GM18498 (cell line): Measurements from ENCODE around the gene FYN.
"Not testable (repeated sequence)": the region's sequence is repeated elsewhere in the genome, so short reads cannot be mapped to it uniquely, and the experiment has no call there.

ENCODE experiments used
- ATAC-seq: cut with Tn5 transposase; IDR thresholded peaks from one replicate; pipeline ENCODE4 v1.9.1; 2021; ENCODE audit warnings: mild to moderate bottlenecking, moderate library complexity; ENCODE audit not compliant: unreplicated experiment

The FYN gene

GRCh38 chr6:111835398-111835797 lies 37.9 kb downstream of the FYN start:
- ATAC-seq = not testable (repeated sequence)

DNA sequence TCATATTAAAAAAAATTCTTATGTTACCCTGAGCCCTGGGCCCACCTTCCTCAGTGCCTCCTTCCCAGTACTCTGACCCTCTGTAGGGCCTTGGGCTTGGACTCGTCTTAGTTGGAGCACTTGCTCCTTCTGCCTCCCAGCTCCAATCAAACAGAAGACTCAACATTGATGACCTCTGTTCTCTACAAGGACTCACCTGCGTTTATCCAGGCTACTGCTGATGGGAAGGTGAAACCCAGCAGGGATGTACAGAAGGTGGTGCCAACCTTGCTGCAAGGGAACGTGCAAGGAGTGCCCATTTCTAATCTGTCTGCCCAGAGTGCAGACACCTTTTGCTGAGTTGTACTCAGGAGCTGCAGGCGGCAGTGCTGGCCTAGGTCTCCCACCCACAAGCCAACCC lies 38.9 kb downstream of the FYN start:
- ATAC-seq = no peak

- peak; percentile 46 for ATAC-seq
Observed at GRCh38 chr6:111832833-111833418, 40.3 kb downstream of the FYN start.

- ATAC-seq = no peak
Observed at GRCh38 chr6:111831408-111831807, 41.8 kb downstream of the FYN start.

DNA sequence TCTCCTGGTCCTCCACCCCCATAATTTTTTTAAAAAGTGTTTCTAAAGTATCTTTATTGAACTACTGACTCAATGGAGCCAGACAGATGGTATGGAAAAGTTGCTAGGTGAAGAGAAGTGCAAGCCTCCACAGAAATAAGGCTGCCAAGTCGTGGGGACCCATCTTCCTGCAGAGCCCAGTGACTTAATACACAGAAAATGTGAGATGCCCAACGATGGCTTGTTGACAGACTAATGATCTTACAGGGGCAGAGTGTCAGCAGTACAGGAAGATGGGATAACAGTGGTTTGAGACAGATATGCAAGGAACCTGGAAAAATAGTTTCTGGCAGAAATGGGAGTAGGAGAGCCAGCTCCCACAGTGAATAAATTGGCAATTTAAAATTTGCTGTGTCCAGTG lies 43.3 kb downstream of the FYN start:
- ATAC-seq = no peak

DNA sequence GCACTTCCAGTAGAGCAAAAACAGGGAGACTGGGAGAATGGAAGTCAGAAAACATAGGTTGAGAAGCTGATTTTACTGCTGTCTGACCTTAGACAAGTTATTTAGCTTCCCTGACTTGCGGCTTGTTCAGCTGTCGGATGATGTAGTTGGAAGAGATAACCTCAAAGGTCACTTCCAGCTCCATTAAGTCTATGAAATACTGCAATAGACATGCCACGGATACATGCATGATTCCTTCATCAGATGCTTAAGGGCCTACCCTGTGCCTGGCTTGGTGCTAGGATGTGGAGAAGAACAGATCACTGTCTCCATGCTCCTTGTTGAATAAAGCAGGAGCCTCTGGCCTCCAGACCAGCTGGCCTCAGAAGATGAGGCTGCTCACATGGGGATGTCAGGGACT lies 43.7 kb downstream of the FYN start:
- no peak for ATAC-seq

- ATAC-seq = no peak
Observed at GRCh38 chr6:111828809-111829208, 44.4 kb downstream of the FYN start.

GRCh38 chr6:111825439-111826086 lies 47.7 kb downstream of the FYN start:
- ATAC-seq = no peak

GRCh38 chr6:111824608-111825337 lies 48.5 kb downstream of the FYN start:
- ATAC-seq = peak; percentile 94

DNA sequence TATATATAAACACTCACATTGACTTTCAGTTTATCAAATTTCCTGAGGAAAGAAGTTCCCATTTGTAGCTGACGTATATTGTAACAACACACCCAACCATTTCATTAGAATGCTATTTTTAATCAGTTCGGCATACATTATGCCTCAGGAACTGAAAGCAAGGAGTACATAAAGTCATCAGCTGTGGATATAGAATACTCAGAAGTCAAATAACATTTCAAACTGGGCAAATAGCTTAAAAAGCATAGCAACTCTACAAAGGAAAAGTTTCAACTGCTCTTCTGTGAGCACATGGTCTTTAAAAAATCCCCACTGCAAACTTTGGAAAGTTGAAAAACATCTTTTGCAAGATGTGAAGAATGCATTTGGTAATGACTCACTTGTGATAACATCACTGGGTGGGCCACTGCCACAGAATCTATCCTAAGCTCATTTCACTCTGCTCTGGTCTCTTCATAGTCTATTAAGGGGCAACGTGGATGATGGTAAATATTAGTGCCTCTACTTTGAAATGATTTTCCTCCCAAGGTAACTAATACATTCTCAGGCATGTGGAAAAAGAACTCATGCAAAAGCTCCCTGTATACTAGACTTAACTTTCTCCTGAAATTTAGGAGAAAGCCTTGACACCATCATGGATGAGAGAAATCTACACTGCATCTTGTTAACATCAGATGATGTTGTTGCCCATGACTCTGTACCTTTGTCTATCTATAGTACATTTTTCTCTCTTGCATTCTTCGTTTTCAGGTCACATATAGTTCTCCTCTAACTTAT lies 49.2 kb downstream of the FYN start:
- ATAC-seq = no peak

GRCh38 chr6:111823012-111823411 lies 50.2 kb downstream of the FYN start:
- ATAC-seq = no peak

GRCh38 chr6:111819458-111819857 lies 53.8 kb downstream of the FYN start:
- ATAC-seq = no peak

DNA sequence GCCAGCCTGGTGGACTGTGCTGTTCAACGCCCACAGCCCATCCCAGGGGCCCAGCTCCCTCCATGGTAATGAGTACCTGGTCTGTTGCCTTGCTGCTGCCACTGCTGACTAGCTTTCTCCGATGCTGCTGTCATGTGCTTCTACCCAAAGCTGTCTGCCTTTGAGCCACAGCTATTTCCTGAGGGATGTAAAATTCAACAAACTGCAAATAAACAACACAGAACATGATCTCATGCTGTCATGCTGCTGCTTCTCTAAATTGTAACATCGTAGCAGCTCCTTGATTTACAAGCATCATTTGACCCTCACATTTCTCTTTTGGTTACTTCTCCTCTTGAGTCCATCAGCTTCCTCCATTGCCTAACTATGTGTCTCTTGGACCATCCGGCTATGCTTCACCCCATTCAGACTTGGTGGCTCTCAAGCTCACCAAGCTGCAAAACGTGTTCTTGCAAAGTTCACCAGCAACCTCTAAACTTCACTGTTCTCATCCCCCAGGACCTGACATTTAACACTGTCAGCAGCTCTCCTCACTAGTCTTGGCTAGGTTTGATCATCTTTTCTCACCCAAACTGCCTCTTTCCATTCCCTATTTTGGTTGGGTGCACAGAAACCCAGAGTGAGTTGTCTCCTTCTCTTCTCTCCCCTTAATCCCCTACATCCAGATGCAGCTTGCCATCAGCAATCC lies 54.6 kb downstream of the FYN start:
- no peak for ATAC-seq

- ATAC-seq = no peak
Observed at GRCh38 chr6:111817451-111818120, 55.7 kb downstream of the FYN start.

DNA sequence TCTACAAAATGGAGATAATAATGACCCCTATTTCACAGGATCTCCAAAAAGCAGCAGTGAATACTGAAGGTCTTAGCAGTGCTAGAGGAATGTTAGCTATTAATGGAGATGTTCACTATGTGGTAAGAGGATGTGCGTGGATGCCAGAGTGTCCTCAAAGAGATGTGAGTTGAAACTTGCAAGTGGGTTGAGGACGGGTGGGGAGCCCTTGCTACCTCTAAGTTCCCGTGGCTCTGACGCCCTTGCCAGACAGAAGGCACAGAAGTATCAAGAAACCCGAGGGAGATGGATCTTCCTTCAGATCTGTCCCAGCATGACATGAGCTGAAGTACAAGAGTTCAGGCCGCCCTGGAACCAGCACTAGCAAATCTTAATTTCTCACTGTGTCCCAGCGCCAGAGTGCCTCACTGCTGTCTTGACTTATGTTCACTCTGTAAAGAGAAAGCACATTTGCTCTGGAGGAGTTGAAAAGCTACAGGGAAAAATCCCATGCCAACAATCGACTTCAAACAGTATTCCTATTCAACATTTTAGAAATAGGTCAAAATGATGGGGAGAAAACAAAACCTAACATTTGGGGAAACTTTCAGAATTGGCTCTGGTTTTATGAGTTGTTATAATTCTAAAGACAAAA lies 59.5 kb downstream of the FYN start:
- no peak for ATAC-seq

- no peak for ATAC-seq
Observed at GRCh38 chr6:111813237-111813636, 60.0 kb downstream of the FYN start.

DNA sequence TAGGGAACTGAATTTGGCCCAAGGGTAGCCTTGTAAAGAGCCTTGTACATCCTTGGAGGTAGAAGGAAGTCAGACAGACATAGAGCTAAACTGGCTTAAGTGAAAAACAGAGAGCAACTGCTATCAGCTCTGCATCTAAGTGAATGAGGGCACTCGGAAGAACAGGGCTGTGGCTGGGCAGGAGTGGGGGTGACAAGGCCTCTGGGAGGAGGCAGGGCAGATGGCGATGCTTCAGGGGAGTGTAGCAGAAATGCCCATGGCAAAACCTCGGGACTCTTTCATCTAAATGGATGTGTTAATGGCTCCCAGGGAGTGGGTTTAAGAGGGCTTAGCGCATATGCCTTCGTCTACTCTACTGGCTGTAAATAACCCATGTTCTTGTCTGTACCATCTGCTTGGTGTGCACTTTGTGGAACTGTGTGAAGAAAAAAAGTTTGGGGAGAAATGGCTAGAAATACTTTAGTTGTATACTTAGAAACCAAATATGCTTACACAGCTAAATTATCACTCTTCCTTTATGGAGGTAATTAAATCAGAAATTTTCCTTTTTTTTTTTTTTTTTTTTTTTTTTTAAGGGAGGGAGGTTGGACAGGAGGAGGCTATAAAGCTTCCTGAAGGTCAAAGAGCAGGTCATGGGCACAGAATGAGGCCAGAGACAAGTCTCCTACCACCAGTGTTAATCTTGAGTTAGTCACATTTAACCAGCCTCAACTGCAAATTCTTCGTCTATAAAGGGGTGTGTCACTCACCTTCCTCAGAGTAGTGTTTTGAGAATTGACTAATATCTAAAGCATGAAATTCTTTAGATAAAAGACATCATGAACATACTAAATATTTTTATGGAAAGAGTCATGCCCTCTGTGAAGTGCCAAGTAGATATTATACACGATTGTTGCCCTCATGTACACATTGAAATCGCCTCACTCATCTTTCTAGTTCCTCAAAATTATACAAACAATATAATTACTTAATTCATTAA lies 60.9 kb downstream of the FYN start:
- ATAC-seq = no peak

GRCh38 chr6:111810294-111811131 lies 62.7 kb downstream of the FYN start:
- no peak for ATAC-seq
